GM23338 (cell line): ENCODE measurements around the gene CYP3A4. TPM values are rescaled to one million over a fixed set of nuclear protein-coding genes. Genes with fewer than 3 reads are reported as not detected.

Experiments
- ATAC-seq: fragments of 200-7000 bp; cut with Tn5 transposase; 3 replicates; pipeline ENCODE4 v1.9.1; 2020
- DNase-seq: peaks from one replicate; pipeline ENCODE4 v3.0.0-alpha.2; 2015; ENCODE audit warnings: low spot score
- H2AFZ ChIP-seq: fragments of 200-600 bp; sonication (generic); 2 replicates; pipeline ENCODE4 v1.8.0; 2016; ENCODE audit warnings: antibody characterized with exemption, mild to moderate bottlenecking, moderate library complexity
- H3F3A ChIP-seq: fragments of 200-600 bp; sonication (generic); replicated peaks from 2 replicates; pipeline ENCODE4 v1.8.0; 2017; ENCODE audit warnings: antibody characterized with exemption, mixed run types, low read depth
- H3K27ac ChIP-seq: fragments of 200-600 bp; sonication (generic); 2 replicates; pipeline ENCODE4 v1.6.1; 2016; ENCODE audit warnings: low read depth
- H3K27me3 ChIP-seq: fragments of 200-600 bp; sonication (generic); 2 replicates; pipeline ENCODE4 v1.8.0; 2016; ENCODE audit warnings: mild to moderate bottlenecking, mixed run types, moderate library complexity; ENCODE audit not compliant: insufficient read depth
- H3K36me3 ChIP-seq: fragments of 200-600 bp; sonication (generic); 2 replicates; pipeline ENCODE4 v1.8.0; 2016; ENCODE audit warnings: mild to moderate bottlenecking; ENCODE audit not compliant: insufficient read depth
- H3K4me1 ChIP-seq: fragments of 200-600 bp; sonication (generic); 2 replicates; pipeline ENCODE4 v1.8.0; 2016; ENCODE audit warnings: mild to moderate bottlenecking, moderate library complexity; ENCODE audit not compliant: insufficient read depth
- H3K4me2 ChIP-seq: fragments of 200-600 bp; sonication (generic); 2 replicates; pipeline ENCODE4 v1.7.1; 2017; ENCODE audit warnings: mixed run types
- H3K4me3 ChIP-seq: fragments of 200-600 bp; sonication (generic); 2 replicates; pipeline ENCODE4 v1.6.1; 2016; ENCODE audit warnings: mixed run types
- H3K79me2 ChIP-seq: fragments of 200-600 bp; sonication (generic); replicated peaks from 2 replicates; pipeline ENCODE4 v1.8.0; 2017; ENCODE audit warnings: mild to moderate bottlenecking; ENCODE audit not compliant: insufficient read depth
- H3K9me2 ChIP-seq: fragments of 200-600 bp; sonication (generic); 2 replicates; pipeline ENCODE4 v1.8.0; 2017; ENCODE audit not compliant: insufficient read depth
- H4K20me1 ChIP-seq: fragments of 200-600 bp; sonication (generic); replicated peaks from 2 replicates; pipeline ENCODE4 v1.8.0; 2017; ENCODE audit warnings: mild to moderate bottlenecking; ENCODE audit not compliant: insufficient read depth
- H3K27ac Mint-ChIP-seq: 2 replicates; pipeline ENCODE4 v1.8.0; 2020; ENCODE audit warnings: inconsistent platforms, mild to moderate bottlenecking, moderate library complexity, mixed read lengths
- H3K27me3 Mint-ChIP-seq: 3 replicates; pipeline ENCODE4 v1.8.0; 2022; ENCODE audit warnings: low read depth, mild to moderate bottlenecking, moderate library complexity, mixed read lengths, inconsistent platforms; ENCODE audit not compliant: insufficient read depth, poor library complexity
- H3K36me3 Mint-ChIP-seq: 3 replicates; pipeline ENCODE4 v1.8.0; 2021; ENCODE audit warnings: low read depth, mild to moderate bottlenecking, inconsistent platforms, moderate library complexity, mixed read lengths
- H3K4me1 Mint-ChIP-seq: 3 replicates; pipeline ENCODE4 v1.8.0; 2020; ENCODE audit warnings: mild to moderate bottlenecking, inconsistent platforms, mixed read lengths
- H3K4me3 Mint-ChIP-seq: 3 replicates; pipeline ENCODE4 v1.8.0; 2021; ENCODE audit warnings: moderate library complexity, mild to moderate bottlenecking, inconsistent platforms, mixed read lengths
- H3K9me3 Mint-ChIP-seq: 3 replicates; pipeline ENCODE4 v1.8.0; 2020; ENCODE audit warnings: moderate library complexity, mild to moderate bottlenecking, inconsistent platforms, mixed read lengths
- CREB1 ChIP-seq: fragments of 250-450 bp; sonication (Bioruptor Pico); IDR thresholded peaks from 2 replicates; pipeline ENCODE4 v1.5.0; 2020; ENCODE audit warnings: low read depth, mild to moderate bottlenecking, moderate library complexity
- CTCF ChIP-seq, 2 experiments: fragments of 200-600 bp in 1 of 2; sonication (generic) in 1 of 2; conservative IDR thresholded peaks; 2 replicates each; pipeline versions ENCODE4 v1.5.1 to v1.6.1; 2016 to 2017; ENCODE audit warnings: antibody characterized with exemption in 2 of 2, low read depth in 2 of 2, mild to moderate bottlenecking in 2 of 2, moderate library complexity in 1 of 2
- EZH2phosphoT487 ChIP-seq: fragments of 200-600 bp; sonication (generic); IDR thresholded peaks from one replicate; pipeline ENCODE4 v1.8.1; 2018; ENCODE audit warnings: antibody characterized with exemption; ENCODE audit not compliant: unreplicated experiment
- POLR2AphosphoS5 ChIP-seq: IDR thresholded peaks from 2 replicates; pipeline ENCODE4 v1.6.1; 2016; ENCODE audit warnings: antibody characterized with exemption, low read depth
- ZNF114 ChIP-seq: fragments of 250-450 bp; sonication (Bioruptor Pico); IDR thresholded peaks from 2 replicates; pipeline ENCODE4 v1.5.0; 2020; ENCODE audit warnings: mild to moderate bottlenecking, moderate library complexity
- ZNF462 ChIP-seq: fragments of 250-450 bp; sonication (Bioruptor Pico); IDR thresholded peaks from 2 replicates; pipeline ENCODE4 v1.5.0; 2020; ENCODE audit warnings: mild to moderate bottlenecking, moderate library complexity
- polyA plus RNA-seq: library from polyadenylated mRNA; unstranded; fragments of >200 nt; fragmentation: Nextera tagmentation; extraction: Ambion mirVana; gene quantifications from 2 replicates; pipeline ENCODE4 v1.2.1, GENCODE V29; 2016
- total RNA-seq: library from RNA; depleted of rRNA; stranded (reverse); fragments of >200 nt; shearing (Covaris generic); gene quantifications from 2 replicates; pipeline ENCODE4 v1.2.3, GENCODE V29; 2014
- TF ChIP-seq, protein P1 (sequence below): IDR thresholded peaks from one replicate; pipeline ENCODE4 v1.6.1; 2018; ENCODE audit warnings: antibody characterized with exemption; ENCODE audit not compliant: unreplicated experiment
- TF ChIP-seq, protein P2 (sequence below): IDR thresholded peaks from 2 replicates; pipeline ENCODE4 v1.6.1; 2016; ENCODE audit warnings: antibody characterized with exemption

The CYP3A4 gene
- total and polyA plus RNA-seq, 2 experiments from 2014 or later = not detected

GRCh38 chr7:99768471-99768870, 15.5 kb downstream of the CYP3A4 start (continued):
- TF ChIP-seq ZNF462 = no peak

- no peaks in the 10 kb centered on the region for H3K27me3 ChIP-seq
- TF ChIP-seq, protein P1, sequence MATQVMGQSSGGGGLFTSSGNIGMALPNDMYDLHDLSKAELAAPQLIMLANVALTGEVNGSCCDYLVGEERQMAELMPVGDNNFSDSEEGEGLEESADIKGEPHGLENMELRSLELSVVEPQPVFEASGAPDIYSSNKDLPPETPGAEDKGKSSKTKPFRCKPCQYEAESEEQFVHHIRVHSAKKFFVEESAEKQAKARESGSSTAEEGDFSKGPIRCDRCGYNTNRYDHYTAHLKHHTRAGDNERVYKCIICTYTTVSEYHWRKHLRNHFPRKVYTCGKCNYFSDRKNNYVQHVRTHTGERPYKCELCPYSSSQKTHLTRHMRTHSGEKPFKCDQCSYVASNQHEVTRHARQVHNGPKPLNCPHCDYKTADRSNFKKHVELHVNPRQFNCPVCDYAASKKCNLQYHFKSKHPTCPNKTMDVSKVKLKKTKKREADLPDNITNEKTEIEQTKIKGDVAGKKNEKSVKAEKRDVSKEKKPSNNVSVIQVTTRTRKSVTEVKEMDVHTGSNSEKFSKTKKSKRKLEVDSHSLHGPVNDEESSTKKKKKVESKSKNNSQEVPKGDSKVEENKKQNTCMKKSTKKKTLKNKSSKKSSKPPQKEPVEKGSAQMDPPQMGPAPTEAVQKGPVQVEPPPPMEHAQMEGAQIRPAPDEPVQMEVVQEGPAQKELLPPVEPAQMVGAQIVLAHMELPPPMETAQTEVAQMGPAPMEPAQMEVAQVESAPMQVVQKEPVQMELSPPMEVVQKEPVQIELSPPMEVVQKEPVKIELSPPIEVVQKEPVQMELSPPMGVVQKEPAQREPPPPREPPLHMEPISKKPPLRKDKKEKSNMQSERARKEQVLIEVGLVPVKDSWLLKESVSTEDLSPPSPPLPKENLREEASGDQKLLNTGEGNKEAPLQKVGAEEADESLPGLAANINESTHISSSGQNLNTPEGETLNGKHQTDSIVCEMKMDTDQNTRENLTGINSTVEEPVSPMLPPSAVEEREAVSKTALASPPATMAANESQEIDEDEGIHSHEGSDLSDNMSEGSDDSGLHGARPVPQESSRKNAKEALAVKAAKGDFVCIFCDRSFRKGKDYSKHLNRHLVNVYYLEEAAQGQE = no peak
- TF ChIP-seq EZH2phosphoT487 = no peak
- TF ChIP-seq, protein P2, sequence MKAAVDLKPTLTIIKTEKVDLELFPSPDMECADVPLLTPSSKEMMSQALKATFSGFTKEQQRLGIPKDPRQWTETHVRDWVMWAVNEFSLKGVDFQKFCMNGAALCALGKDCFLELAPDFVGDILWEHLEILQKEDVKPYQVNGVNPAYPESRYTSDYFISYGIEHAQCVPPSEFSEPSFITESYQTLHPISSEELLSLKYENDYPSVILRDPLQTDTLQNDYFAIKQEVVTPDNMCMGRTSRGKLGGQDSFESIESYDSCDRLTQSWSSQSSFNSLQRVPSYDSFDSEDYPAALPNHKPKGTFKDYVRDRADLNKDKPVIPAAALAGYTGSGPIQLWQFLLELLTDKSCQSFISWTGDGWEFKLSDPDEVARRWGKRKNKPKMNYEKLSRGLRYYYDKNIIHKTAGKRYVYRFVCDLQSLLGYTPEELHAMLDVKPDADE = no peak
- no peak for TF ChIP-seq POLR2AphosphoS5
- TF ChIP-seq ZNF114 (CRISPR knock-in tag) = no peak
- no peak for TF ChIP-seq CTCF (conservative IDR thresholded peaks at IDR 0.05; ENCODE audit: low read depth in 2 of 2)
- TF ChIP-seq CREB1 (CRISPR knock-in tag) = no peak
- no peaks in the 10 kb centered on the region for H3K36me3 ChIP-seq
- no peak overlapping the region for H3K27ac Mint-ChIP-seq
- H2AFZ ChIP-seq = no peak overlapping the region
- no peak overlapping the region for H3K4me3 ChIP-seq
- no peak overlapping the region for H3K4me3 Mint-ChIP-seq
- no peaks in the 10 kb centered on the region for H4K20me1 ChIP-seq
- H3K27ac ChIP-seq = no peak overlapping the region
- peaks cover 2% of the 10 kb centered on the region for H3K27me3 Mint-ChIP-seq
- H3K4me1 ChIP-seq = no peaks in the 10 kb centered on the region
- H3K36me3 Mint-ChIP-seq = no peaks in the 10 kb centered on the region
- H3K9me2 ChIP-seq = peaks cover 3% of the 10 kb centered on the region; the same call in 1 of the 2 replicates
- H3K9me3 Mint-ChIP-seq = no peaks in the 10 kb centered on the region
- DNase-seq (no peak), ATAC-seq (no peak)
- no peak overlapping the region for H3K4me2 ChIP-seq
- H3K79me2 ChIP-seq = no peaks in the 10 kb centered on the region
- no peaks in the 10 kb centered on the region for H3K4me1 Mint-ChIP-seq
- H3F3A ChIP-seq = no peaks in the 10 kb centered on the region
Measured at GRCh38 chr7:99767662-99768061, 16.3 kb downstream of the CYP3A4 start.
